Activated gamma-delta T cell treated with anti-CD3 and anti-CD28 coated beads, Interleukin-2, amount 50 U/mL, for 16 hours (primary cell): Measurements from ENCODE around the gene TAF1.
A peak's percentile ranks its signal among the peaks of the same experiment; 100 is the strongest.
"Not testable (repeated sequence)": the region's sequence is repeated elsewhere in the genome, so short reads cannot be mapped to it uniquely, and the experiment has no call there.

Experiments
- DNase-seq: peaks from one replicate; pipeline ENCODE4 v3.0.0-alpha.2; 2020; ENCODE audit warnings: low read depth

Gene TAF1

GRCh38 chrX:71432733-71433132 is 66.6 kb downstream of the TAF1 start:
- no peak for DNase-seq

DNA sequence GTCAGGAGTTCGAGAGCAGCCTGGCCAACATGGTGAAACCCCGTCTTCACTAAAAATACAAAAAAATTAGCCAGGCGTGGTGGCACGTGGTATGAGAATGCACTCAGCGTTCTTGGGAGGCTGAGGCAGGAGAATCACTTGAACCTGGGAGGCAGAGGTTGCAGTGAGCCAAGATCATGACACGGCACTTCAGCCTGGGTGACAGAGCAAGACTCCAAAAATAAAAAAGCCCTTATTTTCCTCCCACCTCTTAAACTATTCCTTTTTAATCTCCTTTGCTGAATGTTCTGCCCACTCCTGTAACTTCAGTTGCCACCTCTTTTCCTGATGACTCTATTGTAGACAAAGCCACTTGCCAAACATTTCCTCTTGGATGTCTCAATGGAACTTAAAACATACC is 72.6 kb downstream of the TAF1 start:
- DNase-seq = no peak

GRCh38 chrX:71439420-71439819 is 73.3 kb downstream of the TAF1 start:
- DNase-seq = no peak

GRCh38 chrX:71439896-71440295 is 73.7 kb downstream of the TAF1 start:
- DNase-seq = no peak

DNA sequence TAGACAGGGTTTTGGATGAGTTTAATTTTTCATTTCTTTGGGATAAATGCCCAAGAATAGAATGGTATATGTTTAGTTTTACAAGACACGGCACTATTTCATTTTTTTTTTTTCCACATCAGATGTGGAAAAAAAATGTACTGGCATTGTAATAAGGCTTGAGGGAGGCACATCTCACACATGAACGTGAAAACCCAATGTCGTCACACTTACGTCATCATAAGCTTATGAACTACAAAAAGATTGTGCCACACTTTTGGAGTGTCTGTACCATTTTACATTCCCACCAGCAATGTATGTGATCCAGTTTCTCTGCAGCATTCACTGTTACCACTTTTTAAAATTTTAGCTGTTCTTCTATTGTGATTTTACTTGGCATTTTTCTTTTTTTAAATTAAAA is 74.2 kb downstream of the TAF1 start:
- DNase-seq = no peak

DNA sequence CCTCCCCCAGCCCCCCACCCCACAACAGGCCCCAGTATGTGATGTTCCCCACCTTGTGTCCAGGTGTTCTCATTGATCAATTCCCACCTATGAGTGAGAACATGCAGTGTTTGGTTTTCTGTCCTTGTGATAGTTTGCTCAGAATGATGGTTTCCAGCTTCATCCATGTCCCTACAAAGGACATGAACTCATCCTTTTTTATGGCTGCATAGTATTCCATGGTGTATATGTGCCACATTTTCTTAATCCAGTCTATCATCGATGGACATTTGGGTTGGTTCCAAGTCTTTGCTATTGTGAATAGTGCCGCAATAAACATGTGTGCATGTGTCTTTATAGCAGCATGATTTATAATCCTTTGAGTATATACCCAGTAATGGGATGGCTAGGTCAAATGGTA is 75.7 kb downstream of the TAF1 start:
- DNase-seq = not testable (repeated sequence)

DNA sequence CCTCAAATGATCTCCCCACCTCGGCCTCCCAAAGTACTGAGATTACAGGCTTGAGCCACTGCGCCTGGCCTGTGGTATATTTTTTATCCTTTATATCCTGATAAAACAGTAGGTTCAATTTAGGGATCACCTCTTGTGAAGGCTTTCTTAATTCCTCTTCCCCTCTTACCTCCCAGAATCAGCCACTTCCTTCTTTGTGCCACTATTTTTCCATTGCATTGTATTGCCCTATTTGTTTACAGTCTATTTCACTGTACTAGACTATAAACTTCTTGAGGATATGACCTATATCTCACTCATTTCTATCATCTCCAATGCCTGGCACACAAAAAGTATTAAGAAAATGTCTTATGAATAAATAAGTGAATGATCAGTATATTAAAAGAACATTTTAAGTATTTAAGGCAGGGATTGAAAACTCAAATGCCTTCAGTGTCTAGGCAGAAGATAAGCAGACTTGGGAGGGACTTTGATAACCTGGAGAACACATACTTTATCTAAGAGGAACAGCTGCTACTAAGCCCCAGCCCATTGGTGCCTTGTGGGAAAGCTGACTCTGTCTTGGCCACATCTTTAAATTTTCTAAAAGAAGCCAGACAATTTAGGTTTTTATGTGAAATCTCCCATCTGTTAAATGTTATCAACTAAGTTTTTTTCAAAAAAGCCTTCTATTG is 84.4 kb downstream of the TAF1 start:
- DNase-seq = no peak

GRCh38 chrX:71451518-71451917 is 85.4 kb downstream of the TAF1 start:
- DNase-seq = not testable (repeated sequence)

DNA sequence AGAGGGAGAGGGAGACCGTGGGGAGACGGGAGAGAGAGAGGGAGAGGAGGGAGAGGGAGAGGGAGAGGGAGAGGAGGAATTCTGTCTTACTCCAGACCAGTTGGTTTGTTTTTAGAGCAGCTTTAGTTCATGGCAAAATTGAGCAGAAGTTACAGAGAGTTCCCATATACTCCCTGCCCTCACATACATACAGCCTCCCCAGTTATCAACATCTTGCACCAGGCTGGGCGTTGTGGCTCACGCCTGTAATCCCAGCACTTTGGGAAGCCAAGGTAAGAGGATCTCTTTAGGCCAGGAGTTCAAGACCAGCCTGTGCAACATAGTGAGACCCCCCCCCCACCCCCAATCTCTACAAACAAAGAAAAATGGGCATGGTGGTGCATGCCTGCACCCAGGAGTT is 86.9 kb downstream of the TAF1 start:
- DNase-seq = no peak

DNA sequence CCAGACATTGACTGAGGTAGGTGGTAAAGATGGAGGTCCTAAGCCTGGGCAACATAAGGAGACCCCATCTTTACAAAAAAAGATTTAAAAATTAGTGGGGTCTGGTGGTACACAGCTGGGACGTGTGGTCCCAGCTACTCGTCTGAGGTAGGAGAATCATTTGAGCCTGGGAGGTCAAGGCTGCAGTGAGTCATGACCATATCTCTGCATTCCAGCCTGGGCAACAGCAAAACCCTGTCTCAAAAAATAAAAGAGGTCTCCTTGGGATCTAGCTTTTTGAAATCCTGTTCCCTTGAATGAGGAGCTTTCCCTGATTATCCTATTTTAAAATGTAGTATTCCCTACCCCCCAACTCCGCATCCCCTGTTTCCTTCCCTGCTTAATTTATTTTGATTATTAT is 88.1 kb downstream of the TAF1 start:
- no peak for DNase-seq

GRCh38 chrX:71458866-71459265 is 92.7 kb downstream of the TAF1 start:
- no peak for DNase-seq

DNA sequence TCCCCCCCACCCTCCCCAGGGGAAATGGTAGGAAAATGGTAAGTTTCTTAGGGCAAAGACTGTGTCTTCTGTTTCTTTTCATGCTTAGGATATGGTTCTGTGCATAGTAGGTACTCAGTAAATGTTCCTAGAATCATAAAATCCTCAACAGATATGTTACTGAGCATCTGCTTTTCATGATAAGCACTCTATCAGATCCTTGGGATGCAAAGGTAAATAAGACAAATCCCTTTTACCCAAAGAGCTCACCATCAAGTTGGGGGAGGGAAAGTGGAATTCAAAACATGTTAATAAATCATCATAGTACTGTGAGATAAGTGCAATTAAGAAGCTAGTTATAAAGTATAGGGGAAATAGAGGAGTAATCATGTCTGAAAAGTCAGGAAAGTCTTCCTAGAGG is 98.8 kb downstream of the TAF1 start:
- no peak for DNase-seq

DNA sequence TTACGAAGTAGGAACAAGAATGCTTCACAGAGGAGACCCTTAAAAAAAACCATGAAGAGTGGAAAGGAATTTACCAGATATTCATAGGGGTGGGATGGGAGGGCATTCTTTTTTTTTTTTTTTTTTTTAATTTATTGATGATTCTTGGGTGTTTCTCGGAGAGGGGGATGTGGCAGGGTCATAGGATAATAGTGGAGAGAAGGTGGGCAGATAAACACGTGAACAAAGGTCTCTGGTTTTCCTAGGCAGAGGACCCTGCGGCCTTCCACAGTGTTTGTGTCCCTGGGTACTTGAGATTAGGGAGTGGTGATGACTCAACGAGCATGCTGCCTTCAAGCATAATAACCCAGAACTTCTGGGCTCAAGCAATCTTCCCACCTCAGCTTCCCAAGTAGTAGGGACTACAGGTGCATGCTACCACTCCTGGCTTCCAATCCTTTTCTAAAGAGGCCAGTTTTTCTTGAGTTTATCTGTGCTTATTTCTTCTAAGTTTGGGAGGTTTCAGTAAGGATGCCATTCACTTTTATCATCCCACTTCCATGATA is 100.9 kb downstream of the TAF1 start:
- no peak for DNase-seq

DNA sequence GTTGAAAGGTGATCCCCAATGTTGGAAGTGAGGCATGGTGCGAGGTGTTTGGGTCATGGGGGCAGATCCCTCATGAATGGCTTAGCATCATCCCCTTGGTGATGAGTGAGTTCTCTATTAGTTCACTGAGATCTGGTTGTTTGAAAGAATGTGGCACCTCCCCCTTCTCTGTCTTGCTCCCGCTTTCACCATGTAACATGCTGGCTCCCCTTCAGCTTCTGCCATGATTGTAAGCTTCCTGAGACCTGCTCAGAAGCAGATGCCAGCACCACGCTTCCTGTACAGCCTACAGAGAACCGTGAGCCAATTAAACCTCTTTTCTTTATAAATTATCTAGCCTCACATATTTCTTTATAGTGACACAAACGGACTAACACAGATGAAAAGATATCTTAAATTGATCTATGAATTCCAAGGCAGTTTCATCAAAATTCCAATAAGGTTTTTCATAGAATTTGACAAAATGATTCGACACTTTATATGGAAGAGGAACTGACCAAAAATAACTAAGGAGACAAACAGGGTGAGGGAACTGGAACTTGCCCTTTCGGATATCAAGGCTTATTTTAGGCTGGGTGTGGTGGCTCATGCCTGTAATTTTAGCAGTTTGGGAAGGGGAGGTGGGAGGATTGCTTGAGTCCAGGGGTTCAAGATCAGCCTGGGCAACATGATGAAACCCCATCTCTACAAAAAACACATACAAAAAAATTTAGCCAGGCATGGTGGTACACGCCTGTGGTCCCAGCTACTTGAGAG is 109.8 kb downstream of the TAF1 start:
- no peak for DNase-seq

DNA sequence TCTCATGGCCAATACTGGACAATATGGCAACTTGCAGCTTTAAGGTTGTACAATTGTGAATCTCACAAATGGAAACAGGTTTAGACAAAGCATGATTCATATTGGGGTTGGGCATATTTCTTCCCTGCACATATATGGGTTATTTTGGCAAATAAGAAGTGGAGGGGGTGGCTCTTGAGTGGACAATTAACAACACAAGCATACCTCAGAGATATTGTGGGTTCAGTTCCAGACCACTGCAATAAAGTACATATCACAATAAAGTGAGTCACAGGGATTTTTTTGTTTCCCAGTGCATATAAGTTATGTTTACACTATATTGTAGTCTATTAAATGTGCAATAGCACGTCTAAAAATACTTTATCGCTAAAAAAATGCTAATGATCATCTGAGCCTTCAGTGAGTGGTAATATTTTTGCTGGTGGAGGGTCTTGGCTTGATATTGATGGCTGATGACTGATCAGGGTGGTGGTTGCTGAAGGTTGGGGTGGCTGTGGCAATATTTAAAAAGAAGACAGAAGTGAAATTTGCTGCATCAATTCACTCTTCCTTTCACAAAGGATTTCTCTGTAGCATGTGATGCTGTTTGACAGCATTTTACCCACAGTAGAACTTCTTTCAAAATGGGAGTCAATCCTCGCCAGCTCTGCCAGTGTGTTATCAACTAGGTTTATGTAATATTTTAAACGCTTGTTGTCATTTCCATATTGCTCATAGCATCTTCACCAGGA is 116.2 kb downstream of the TAF1 start:
- DNase-seq = no peak

DNA sequence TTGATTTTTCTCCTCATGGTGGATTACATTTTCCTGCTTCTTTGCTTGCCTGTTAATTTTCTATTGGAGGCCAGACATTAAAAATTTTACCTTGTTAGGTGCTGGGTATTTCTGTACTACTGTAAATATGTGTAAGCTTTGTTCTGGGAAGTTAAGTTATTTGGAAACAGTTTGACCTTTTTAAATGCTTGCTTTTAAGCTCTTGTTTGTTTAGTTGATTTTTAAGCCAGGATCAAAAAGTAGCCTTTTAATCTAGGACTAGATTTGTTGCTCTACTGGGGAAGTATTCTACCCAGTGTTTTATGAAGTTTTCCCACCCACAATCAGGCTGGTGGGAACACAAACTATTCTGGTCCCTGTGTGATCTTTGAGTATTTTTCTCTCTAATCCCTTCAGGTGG is 121.7 kb downstream of the TAF1 start:
- DNase-seq = no peak

DNA sequence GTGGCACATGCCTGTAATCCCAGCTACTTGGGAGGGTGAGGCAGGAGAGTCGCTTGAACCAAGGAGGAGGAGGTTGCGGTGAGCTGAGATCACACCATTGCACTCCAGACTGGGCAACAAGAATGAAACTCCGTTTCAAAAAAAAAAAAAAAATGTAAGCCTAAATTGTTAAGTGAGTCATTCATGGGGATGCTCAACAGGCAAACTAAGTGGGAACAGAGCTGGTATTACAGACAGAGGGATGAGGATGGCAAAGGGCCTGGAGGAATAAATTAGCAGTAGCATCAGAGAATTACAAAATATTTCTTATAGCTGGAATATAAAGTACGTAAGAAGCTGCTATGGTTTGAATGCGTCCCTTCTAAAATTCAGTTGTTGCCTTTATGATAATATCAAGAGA is 123.4 kb downstream of the TAF1 start:
- no peak for DNase-seq

DNA sequence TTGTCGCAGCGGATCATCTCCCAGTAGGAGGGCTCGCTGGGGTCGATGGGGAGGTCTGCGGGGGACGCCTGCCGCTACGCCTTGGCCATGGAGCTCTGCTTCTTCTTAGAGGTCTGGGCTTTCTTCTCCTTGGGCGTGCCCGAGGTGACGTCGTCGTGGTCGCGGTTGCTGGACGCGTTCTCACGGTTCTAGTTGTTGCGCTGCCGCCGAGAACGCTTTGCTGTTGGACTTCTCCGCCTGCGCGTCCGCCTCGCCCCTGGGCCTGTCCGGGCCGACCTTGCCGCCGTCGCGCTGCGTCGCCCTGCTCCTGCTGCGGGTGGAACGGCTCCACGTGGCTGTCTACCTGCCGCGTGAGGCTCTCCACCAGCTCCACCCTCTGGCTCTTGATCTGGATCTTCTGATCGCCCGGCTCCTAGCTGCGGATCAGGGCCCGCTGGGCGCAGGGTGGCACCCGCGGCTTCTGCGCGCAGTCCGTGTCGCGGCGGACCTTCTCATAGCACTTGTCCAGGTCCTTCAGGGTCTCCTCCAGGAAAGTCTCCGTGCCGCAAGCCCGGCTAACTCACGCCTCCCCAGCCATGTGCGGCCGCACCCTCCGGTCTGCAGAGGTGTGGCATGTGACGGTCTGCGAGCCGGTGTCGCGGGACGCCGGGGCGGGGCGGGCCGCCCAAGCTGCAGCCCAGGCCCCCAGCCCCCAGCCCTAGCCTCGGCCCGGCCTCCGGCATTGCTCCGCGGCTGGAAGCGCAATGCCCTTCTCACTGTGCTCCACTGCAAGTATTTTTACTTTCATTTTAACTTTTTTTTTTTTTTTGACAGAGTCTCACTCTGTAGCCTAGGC is 126.3 kb downstream of the TAF1 start:
- peak; percentile 10 for DNase-seq

GRCh38 chrX:71493111-71493613 is 127.0 kb downstream of the TAF1 start:
- no peak for DNase-seq

- not testable (repeated sequence) for DNase-seq
Measured at GRCh38 chrX:71495979-71496378, 129.8 kb downstream of the TAF1 start.

DNA sequence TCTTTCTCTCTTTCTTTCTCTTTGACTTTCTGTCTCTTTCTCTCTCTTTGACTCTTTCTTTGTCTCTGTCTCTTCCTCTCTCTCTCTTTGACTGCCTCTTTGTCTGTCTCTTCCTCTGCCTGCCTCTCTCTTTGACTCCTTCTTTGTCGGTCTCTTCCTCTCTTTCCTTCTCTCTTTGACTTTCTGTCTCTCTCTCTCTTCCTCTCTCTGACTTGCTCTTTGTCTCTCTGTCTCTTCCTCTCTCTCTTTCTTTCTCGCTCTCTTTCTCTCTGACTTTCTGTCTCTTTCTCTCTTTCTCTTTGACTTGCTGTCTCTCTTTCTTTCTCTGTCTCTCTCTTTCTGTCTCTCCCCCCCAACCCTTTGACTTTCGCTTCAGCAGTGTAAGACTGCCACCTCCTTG is 130.3 kb downstream of the TAF1 start:
- DNase-seq = no peak

GRCh38 chrX:71502080-71502479 is 135.9 kb downstream of the TAF1 start:
- DNase-seq = not testable (repeated sequence)
